ES-I3 (cell line): ENCODE data around the gene EXOSC2.

Experiments
- H3K36me3 ChIP-seq: 2 replicates; pipeline ENCODE4 v1.6.1; 2013; ENCODE audit warnings: mild to moderate bottlenecking, low read length, control low read depth, moderate library complexity; ENCODE audit not compliant: insufficient read depth
- H3K4me1 ChIP-seq: 2 replicates; pipeline ENCODE4 v1.6.1; 2013; ENCODE audit warnings: mild to moderate bottlenecking, control low read depth, low read length; ENCODE audit not compliant: insufficient read depth
- H3K9ac ChIP-seq: 2 replicates; pipeline ENCODE4 v1.6.1; 2013; ENCODE audit warnings: low read depth, mild to moderate bottlenecking, low read length, moderate library complexity
- H3K9me3 ChIP-seq: 2 replicates; pipeline ENCODE4 v1.6.1; 2013; ENCODE audit warnings: mild to moderate bottlenecking, low read length, moderate library complexity; ENCODE audit not compliant: control insufficient read depth, insufficient read depth

Gene EXOSC2

DNA sequence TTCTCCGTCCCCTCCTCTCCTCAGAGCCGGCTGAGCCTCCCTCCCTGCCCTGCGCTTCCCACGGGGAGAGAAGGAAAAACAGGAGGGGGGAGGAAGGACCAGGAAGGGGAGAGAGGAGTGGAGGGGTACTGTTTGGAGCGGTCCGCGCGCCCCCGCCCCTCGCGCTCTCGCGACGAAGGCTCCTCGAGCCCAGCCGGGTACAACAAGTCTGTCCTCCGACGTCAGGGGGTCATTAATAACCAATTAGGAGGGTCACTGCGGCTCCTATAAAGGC, 29.7 kb upstream of the EXOSC2 start:
- peak overlapping the region; percentile 41; the same call in 1 of the 2 replicates for H3K9ac ChIP-seq
- no peaks in the 10 kb centered on the region; the same call in 1 of the 2 replicates for H3K4me1 ChIP-seq
- no peaks in the 10 kb centered on the region for H3K36me3 ChIP-seq
- no peaks in the 10 kb centered on the region for H3K9me3 ChIP-seq

DNA sequence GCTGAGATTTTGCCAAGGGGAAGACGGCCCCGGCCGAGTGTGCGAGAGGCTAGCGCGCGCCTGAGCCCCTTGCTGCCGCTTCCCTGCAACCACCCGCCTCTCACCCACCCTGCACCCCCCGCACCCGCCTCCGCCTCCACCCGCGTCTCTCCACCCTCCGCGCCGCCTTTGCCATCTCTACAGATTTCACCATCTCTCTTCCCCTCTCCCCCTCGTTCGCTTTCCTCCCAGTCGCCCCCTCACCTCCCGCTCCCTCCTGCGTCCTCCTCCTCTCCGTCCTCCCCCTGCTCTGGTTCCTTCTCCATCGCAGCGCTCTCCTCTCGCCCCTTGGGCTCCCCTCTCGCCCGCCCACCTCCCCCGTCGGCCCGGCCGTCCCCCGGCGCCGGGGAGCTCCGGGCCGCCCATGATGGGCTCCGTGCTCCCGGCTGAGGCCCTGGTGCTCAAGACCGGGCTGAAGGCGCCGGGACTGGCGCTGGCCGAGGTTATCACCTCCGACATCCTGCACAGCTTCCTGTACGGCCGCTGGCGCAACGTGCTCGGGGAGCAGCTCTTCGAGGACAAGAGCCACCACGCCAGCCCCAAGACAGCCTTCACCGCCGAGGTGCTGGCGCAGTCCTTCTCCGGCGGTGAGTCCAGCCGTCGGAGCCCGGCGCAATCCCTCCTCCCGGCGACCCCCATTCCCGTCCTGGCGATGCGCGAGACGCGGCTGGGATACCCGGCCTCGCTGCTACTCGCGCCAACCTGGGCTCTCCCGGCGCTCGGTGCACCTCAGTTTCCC, 29.1 kb upstream of the EXOSC2 start, which contains the start of gene PRDM12:
PRDM12 (plus strand) TSS at position 344 of the 778 bp plus-strand sequence; CDS start at position 404, 60 bp downstream.
- Histone ChIP-seq H3K9ac (peak within 1 kb of the TSS; percentile 41; the same call in 1 of the 2 replicates), H3K9me3 (no peaks in the 10 kb centered on the region), H3K36me3 (no peaks in the 10 kb centered on the region), H3K4me1 (no peaks in the 10 kb centered on the region; the same call in 1 of the 2 replicates)

DNA sequence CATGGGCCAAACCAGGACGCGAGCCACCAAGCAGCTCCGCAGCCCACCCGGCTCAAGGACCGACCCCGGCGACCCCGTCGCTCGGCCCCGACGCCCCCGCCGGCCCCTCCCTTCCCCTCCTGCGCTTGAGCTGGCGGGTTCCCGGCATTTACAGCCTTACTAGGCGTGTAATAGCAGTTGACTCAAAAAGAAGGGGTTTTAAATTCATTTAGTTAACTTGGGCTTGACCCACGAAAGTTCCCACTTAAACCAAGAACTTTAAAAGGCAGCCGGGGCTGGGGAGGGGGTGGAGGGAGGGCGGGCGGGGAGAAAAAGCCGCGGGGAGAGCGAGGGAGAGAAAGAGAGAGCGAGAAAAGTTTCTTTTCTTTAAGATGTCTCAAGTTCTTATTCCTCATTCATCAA, 28.6 kb upstream of the EXOSC2 start:
- Histone ChIP-seq H3K4me1 (no peaks in the 10 kb centered on the region; the same call in 1 of the 2 replicates), H3K9ac (peak overlapping the region; percentile 41; the same call in 1 of the 2 replicates), H3K9me3 (no peaks in the 10 kb centered on the region), H3K36me3 (no peaks in the 10 kb centered on the region)

DNA sequence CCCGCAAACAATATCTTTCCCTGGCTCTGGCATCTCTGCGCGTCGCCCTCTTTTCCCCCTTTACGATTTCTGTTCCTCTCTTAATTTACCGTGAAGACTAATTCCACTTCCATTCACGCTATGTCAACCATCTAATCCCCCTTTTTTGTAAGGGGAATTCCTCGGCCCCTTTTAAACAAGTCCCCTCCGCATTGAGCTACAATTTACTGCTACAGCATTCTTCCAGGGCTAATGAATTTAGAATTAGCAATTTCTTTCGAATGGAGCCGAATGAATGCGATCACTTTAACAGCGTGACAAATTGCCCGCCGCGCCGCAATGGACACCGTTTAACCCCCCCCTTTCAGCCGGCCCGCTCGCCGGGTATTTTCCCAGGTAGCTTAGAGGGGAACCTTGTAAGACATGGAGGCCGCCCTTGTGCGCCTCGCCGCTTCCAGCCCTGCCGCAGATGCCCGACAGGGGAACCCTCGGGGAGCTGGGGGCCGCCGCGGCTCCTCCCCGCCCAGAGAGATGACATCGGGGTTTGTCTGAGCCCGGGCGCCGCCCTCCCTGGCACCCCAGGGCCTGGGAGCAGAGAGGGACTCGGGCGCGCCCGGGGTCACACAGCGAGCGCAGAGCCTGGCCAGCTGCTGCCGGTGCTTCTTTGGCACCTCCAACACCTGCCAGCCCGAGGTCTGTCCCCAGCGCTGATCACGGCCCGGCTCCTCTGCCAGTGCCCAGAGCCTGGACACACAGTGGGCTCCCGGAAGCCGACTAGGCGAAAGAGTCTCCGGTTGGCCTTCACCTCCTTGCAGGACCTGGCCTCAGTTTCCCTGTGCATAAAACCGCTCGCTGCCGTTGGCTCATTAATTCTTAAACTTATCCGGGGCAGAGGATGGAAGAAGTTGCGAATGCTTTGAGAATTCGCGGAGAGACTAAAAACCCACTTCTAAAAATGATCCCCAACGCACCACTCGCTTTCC, 27.9 kb upstream of the EXOSC2 start:
- H3K36me3 ChIP-seq, result no peaks in the 10 kb centered on the region
- no peaks in the 10 kb centered on the region for H3K9me3 ChIP-seq
- H3K4me1 ChIP-seq, result no peaks in the 10 kb centered on the region; the same call in 1 of the 2 replicates
- peak overlapping the region; percentile 32; the same call in 1 of the 2 replicates for H3K9ac ChIP-seq

DNA sequence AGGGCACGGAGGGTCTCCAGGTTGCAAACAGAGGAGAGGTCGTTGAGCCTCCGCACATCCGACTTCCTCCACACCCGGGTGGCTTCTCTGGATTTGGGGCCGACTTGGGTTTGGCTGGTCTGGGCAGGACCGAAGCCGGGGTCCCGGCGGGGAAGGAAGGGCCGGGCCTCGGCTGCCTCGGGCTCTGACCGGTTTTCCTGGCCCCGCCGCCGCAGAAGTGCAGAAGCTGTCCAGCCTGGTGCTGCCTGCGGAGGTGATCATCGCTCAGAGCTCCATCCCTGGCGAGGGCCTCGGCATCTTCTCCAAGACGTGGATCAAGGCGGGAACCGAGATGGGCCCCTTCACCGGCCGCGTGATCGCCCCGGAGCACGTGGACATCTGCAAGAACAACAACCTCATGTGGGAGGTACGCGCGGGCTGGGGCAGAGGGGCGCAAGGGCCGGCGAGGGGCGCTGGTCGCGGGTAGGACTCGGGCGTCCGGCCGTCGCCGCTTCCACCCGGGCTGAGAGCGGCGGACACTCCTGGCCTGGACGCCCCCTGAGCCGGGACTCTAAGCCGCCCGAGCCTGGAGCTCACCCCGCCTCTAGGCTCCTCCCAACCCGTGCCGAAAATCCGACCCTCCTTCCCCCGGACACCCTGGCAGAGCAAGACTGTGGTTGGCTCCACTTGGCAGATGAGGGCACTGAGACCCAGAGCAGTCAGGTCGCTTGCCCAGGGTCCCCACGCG, 27.0 kb upstream of the EXOSC2 start:
- H3K9me3 ChIP-seq, result no peaks in the 10 kb centered on the region
- no peaks in the 10 kb centered on the region for H3K36me3 ChIP-seq
- peak overlapping the region; percentile 32; the same call in 1 of the 2 replicates for H3K9ac ChIP-seq
- H3K4me1 ChIP-seq, result no peaks in the 10 kb centered on the region; the same call in 1 of the 2 replicates

GRCh38 chr9:130667120-130667435, 26.5 kb upstream of the EXOSC2 start:
- Histone ChIP-seq H3K9me3 (no peaks in the 10 kb centered on the region), H3K36me3 (no peaks in the 10 kb centered on the region), H3K9ac (peak overlapping the region; percentile 32; the same call in 1 of the 2 replicates), H3K4me1 (no peaks in the 10 kb centered on the region)

DNA sequence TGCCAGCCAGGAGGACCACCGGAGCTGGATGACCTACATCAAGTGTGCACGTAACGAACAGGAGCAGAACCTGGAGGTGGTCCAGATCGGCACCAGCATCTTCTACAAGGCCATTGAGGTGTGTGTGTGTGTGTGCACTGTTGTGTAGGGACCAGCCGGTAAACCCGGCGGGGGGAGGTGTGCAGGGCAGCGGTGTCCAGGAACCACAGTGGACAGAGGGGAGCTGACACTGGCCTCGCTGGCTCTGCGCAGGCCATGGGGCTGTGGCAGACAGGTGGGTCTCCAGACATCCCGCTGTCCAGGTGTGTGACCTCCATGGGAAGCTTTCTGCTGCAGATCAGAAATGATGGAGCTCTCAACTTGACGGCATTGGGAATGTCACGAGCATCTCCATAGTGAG, 25.4 kb upstream of the EXOSC2 start:
- Histone ChIP-seq H3K36me3 (no peaks in the 10 kb centered on the region), H3K9me3 (no peaks in the 10 kb centered on the region), H3K4me1 (no peaks in the 10 kb centered on the region), H3K9ac (no peak overlapping the region)

DNA sequence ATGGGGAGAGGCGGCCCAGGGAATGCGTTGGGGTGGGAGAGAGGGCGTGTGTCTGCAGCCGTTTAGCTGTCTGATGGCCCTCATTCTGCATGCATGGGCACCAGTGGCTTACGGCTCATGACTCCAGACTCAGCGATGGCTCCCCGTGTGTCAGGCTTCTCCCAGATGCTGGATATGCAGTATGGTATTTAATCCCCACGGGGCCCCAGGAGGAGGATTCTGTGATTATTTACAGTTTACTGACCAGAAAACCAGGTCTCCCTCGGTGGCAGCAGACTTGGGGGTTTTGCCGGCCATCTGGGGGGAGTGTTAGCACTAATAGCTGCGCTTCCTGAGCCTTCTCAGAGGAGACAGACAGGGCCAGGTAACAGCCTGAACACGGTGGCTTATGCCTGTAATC, 24.9 kb upstream of the EXOSC2 start:
- Histone ChIP-seq H3K9me3 (no peaks in the 10 kb centered on the region), H3K36me3 (no peaks in the 10 kb centered on the region), H3K9ac (no peak overlapping the region), H3K4me1 (no peaks in the 10 kb centered on the region)

DNA sequence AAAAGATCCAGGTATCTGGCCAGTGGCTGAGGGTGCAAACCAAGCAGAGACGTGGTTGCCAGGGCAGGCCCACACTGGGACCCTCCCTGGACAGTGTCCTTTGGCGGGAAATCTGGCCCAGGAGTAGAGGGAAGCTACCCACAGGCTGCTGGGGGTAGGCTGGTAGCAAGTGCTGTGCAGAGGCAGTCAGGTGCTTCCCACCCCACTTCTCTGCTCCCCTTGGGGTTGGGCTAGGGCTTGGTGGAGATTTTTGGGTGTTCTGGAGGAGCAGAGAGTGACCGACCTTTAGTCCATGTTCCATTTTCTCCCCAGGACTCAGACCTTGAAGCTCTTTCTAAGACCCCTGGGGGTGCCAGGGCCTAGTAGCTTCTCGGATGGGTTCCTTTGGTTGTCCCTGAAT, 23.6 kb upstream of the EXOSC2 start:
- no peaks in the 10 kb centered on the region for H3K36me3 ChIP-seq
- H3K4me1 ChIP-seq, result no peaks in the 10 kb centered on the region
- no peaks in the 10 kb centered on the region for H3K9me3 ChIP-seq
- H3K9ac ChIP-seq, result no peak overlapping the region

DNA sequence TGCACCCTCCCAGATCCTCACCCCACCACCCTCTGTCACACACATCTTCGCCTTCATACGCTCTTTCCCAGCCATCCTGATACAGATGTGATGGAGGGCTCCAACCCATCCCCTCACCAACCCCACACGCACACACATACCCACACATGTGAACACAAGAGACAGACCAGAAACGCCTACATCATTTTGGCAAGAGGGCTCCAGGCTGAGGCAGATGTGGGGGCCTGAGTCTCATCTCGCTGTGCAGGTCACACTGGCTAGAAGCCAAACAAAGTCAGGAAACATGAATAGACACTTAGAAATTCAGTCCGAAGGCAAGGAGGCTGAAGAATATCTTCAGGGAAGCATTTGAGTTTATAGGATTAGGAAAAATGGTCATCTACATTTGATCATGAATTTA, 22.9 kb upstream of the EXOSC2 start:
- Histone ChIP-seq H3K9ac (no peak overlapping the region), H3K9me3 (no peaks in the 10 kb centered on the region), H3K4me1 (no peaks in the 10 kb centered on the region), H3K36me3 (no peaks in the 10 kb centered on the region)

DNA sequence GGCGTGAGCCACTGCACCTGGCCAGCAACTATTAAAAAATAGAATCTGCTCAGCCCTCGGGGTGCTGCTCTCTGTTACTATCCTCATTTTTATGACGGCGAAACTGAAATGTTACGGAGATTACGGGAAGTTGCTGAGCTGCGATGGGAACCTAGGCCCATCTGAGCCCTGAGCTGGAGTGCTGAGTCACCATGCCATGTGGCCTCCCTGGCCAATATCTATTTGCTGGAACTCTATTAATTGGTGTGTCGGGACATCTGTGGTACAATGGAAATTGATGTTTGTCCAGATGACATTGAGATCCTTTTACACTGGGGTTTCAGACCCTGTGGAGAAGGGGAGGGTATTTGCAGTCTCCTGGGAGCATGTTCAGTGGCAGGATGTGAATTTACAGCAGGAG, 21.1 kb upstream of the EXOSC2 start:
- H3K9me3 ChIP-seq, result no peaks in the 10 kb centered on the region
- no peaks in the 10 kb centered on the region for H3K36me3 ChIP-seq
- H3K4me1 ChIP-seq, result no peaks in the 10 kb centered on the region
- H3K9ac ChIP-seq, result no peak overlapping the region

GRCh38 chr9:130672933-130673615, 20.5 kb upstream of the EXOSC2 start:
- H3K4me1 ChIP-seq, result no peaks in the 10 kb centered on the region
- H3K9me3 ChIP-seq, result no peaks in the 10 kb centered on the region
- no peak overlapping the region for H3K9ac ChIP-seq
- no peaks in the 10 kb centered on the region for H3K36me3 ChIP-seq

- Histone ChIP-seq H3K9ac (no peak overlapping the region), H3K4me1 (no peaks in the 10 kb centered on the region), H3K36me3 (no peaks in the 10 kb centered on the region), H3K9me3 (no peaks in the 10 kb centered on the region)
Observed at GRCh38 chr9:130675396-130675795, 18.2 kb upstream of the EXOSC2 start.

GRCh38 chr9:130677252-130677651, 16.3 kb upstream of the EXOSC2 start:
- no peaks in the 10 kb centered on the region for H3K9me3 ChIP-seq
- no peaks in the 10 kb centered on the region for H3K36me3 ChIP-seq
- H3K9ac ChIP-seq, result no peak overlapping the region
- H3K4me1 ChIP-seq, result peaks cover 2% of the 10 kb centered on the region; the same call in 1 of the 2 replicates
